Stimulated activated naive B cell treated with anti-CD40 and anti-IgM and Interleukin-4, amounts not matched to agents 10 μg/mL and 1 μg/mL and 100 μg/mL, for 72 hours (primary cell): ENCODE measurements around the gene PDAP1.
"Not testable (repeated sequence)": the region's sequence is repeated elsewhere in the genome, so short reads cannot be mapped to it uniquely, and the experiment has no call there.

ENCODE experiments used
- ATAC-seq, 2 donors: fragments of 150-1000 bp; cut with Tn5 transposase; replicated peaks; 2 replicates each; pipeline ENCODE4 v1.10.0; 2021; ENCODE audit warnings: moderate library complexity in 1 of 2
- DNase-seq: peaks from one replicate; pipeline ENCODE4 v3.0.0; 2021
- H3K27ac Mint-ChIP-seq: one replicate; pipeline ENCODE4 v1.8.0; 2022; ENCODE audit warnings: mild to moderate bottlenecking, mixed read lengths
- H3K27me3 Mint-ChIP-seq, 2 donors: one replicate each; pipeline ENCODE4 v1.8.0; 2022; ENCODE audit warnings: mixed read lengths in 2 of 2
- H3K36me3 Mint-ChIP-seq, 2 donors: one replicate each; pipeline ENCODE4 v1.8.0; 2022; ENCODE audit warnings: mixed read lengths in 2 of 2, mild to moderate bottlenecking in 1 of 2
- H3K4me1 Mint-ChIP-seq, 2 donors: one replicate each; pipeline ENCODE4 v1.8.0; 2022; ENCODE audit warnings: mixed read lengths in 2 of 2, mild to moderate bottlenecking in 1 of 2
- H3K4me3 Mint-ChIP-seq, 2 donors: one replicate each; pipeline ENCODE4 v1.8.0; 2022; ENCODE audit warnings: mild to moderate bottlenecking in 2 of 2, mixed read lengths in 2 of 2, moderate library complexity in 1 of 2
- H3K9me3 Mint-ChIP-seq, 2 donors: one replicate each; pipeline ENCODE4 v1.8.0; 2022; ENCODE audit warnings: mixed read lengths in 2 of 2, mild to moderate bottlenecking in 1 of 2

The PDAP1 gene

GRCh38 chr7:99418260-99418659 is 9.9 kb upstream of the PDAP1 start:
- Mint-ChIP-seq H3K9me3 (peaks cover 0 to 5% of the 10 kb centered on the region in 2 donors), H3K27ac (no peak overlapping the region), H3K4me3 (no peak overlapping the region), H3K36me3 (peaks cover 54 to 59% of the 10 kb centered on the region in 2 donors), H3K27me3 (no peaks in the 10 kb centered on the region), H3K4me1 (peaks cover 9 to 14% of the 10 kb centered on the region in 2 donors)
- no peak for ATAC-seq
- DNase-seq, result no peak

GRCh38 chr7:99415513-99416127 is 7.2 kb upstream of the PDAP1 start:
- not testable (repeated sequence) for DNase-seq, H3K27ac Mint-ChIP-seq, ATAC-seq, H3K9me3 Mint-ChIP-seq, H3K27me3 Mint-ChIP-seq, H3K4me3 Mint-ChIP-seq
- H3K36me3 Mint-ChIP-seq, result peaks cover 53 to 60% of the 10 kb centered on the region in 2 donors
- H3K4me1 Mint-ChIP-seq, result peaks cover 13 to 19% of the 10 kb centered on the region in 2 donors

GRCh38 chr7:99410635-99411034 is 2.2 kb upstream of the PDAP1 start:
- ATAC-seq (no peak), DNase-seq (no peak)
- Mint-ChIP-seq H3K4me1 (peaks cover 19 to 38% of the 10 kb centered on the region in 2 donors), H3K27me3 (no peaks in the 10 kb centered on the region), H3K36me3 (peaks cover 29 to 35% of the 10 kb centered on the region in 2 donors), H3K9me3 (peaks cover 0 to 5% of the 10 kb centered on the region in 2 donors), H3K27ac (peak overlapping the region; percentile 76), H3K4me3 (peak overlapping the region; percentile 93 to 94)

- no peak for DNase-seq
- Mint-ChIP-seq H3K4me3 (peak overlapping the region; percentile 93 to 94), H3K27ac (peak overlapping the region; percentile 43), H3K4me1 (peaks cover 17 to 38% of the 10 kb centered on the region in 2 donors), H3K36me3 (peaks cover 25 to 29% of the 10 kb centered on the region in 2 donors), H3K27me3 (no peaks in the 10 kb centered on the region), H3K9me3 (no peaks in the 10 kb centered on the region)
- no peak for ATAC-seq
Measured at GRCh38 chr7:99409806-99410205, 1.4 kb upstream of the PDAP1 start.

- H3K36me3 Mint-ChIP-seq, result peaks cover 27 to 28% of the 10 kb centered on the region in 2 donors
- DNase-seq (no peak), ATAC-seq (peak; percentile 22 to 26)
- H3K4me1 Mint-ChIP-seq, result peaks cover 20 to 42% of the 10 kb centered on the region in 2 donors
- H3K27ac Mint-ChIP-seq, result peak overlapping the region; percentile 100
- no peaks in the 10 kb centered on the region for H3K9me3 Mint-ChIP-seq
- H3K27me3 Mint-ChIP-seq, result no peaks in the 10 kb centered on the region
- H3K4me3 Mint-ChIP-seq, result peak overlapping the region; percentile 93 to 94
Measured at GRCh38 chr7:99409192-99409572, 785 bp upstream of the PDAP1 start.

- no peak for DNase-seq
- H3K27ac Mint-ChIP-seq, result peak overlapping the region; percentile 100
Measured at GRCh38 chr7:99407872-99408378, 472 bp downstream of the PDAP1 start.

GRCh38 chr7:99406557-99406956 is 1.8 kb downstream of the PDAP1 start:
- Mint-ChIP-seq H3K36me3 (peaks cover 37% of the 10 kb centered on the region in 2 donors), H3K4me1 (peaks cover 23 to 49% of the 10 kb centered on the region in 2 donors), H3K4me3 (peak overlapping the region; percentile 93 to 94), H3K9me3 (no peaks in the 10 kb centered on the region), H3K27me3 (no peaks in the 10 kb centered on the region), H3K27ac (peak overlapping the region; percentile 14)
- DNase-seq, result no peak
- no peak for ATAC-seq

More at GRCh38 chr7:99407872-99408378, 472 bp downstream of the PDAP1 start:
- Mint-ChIP-seq H3K4me3 (peak overlapping the region; percentile 93 to 94), H3K9me3 (no peaks in the 10 kb centered on the region), H3K36me3 (peaks cover 32 to 37% of the 10 kb centered on the region in 2 donors), H3K27me3 (no peaks in the 10 kb centered on the region), H3K4me1 (peaks cover 24 to 49% of the 10 kb centered on the region in 2 donors)
- peak; percentile 14 to 25 for ATAC-seq

- ATAC-seq (no peak), DNase-seq (no peak)
- Mint-ChIP-seq H3K27me3 (no peaks in the 10 kb centered on the region), H3K27ac (no peak overlapping the region), H3K36me3 (peaks cover 41 to 47% of the 10 kb centered on the region in 2 donors), H3K9me3 (no peaks in the 10 kb centered on the region), H3K4me3 (no peak overlapping the region), H3K4me1 (peaks cover 23 to 37% of the 10 kb centered on the region in 2 donors)
Measured at GRCh38 chr7:99404977-99405320, 3.4 kb downstream of the PDAP1 start.

GRCh38 chr7:99404235-99404976 is 4.0 kb downstream of the PDAP1 start:
- no peaks in the 10 kb centered on the region for H3K27me3 Mint-ChIP-seq
- no peaks in the 10 kb centered on the region for H3K9me3 Mint-ChIP-seq
- peaks cover 24 to 34% of the 10 kb centered on the region in 2 donors for H3K4me1 Mint-ChIP-seq
- H3K4me3 Mint-ChIP-seq, result no peak overlapping the region
- H3K27ac Mint-ChIP-seq, result peak overlapping the region; percentile 68
- ATAC-seq (no peak), DNase-seq (no peak)
- peaks cover 46% of the 10 kb centered on the region in 2 donors for H3K36me3 Mint-ChIP-seq

GRCh38 chr7:99403764-99404163 is 4.6 kb downstream of the PDAP1 start:
- H3K4me1 Mint-ChIP-seq, result peaks cover 26 to 38% of the 10 kb centered on the region in 2 donors
- no peak overlapping the region for H3K4me3 Mint-ChIP-seq
- peak overlapping the region; percentile 68 for H3K27ac Mint-ChIP-seq
- no peak for DNase-seq
- no peaks in the 10 kb centered on the region for H3K27me3 Mint-ChIP-seq
- ATAC-seq, result no peak
- H3K9me3 Mint-ChIP-seq, result no peaks in the 10 kb centered on the region
- H3K36me3 Mint-ChIP-seq, result peaks cover 44 to 49% of the 10 kb centered on the region in 2 donors

- H3K27me3 Mint-ChIP-seq, result no peaks in the 10 kb centered on the region
- no peaks in the 10 kb centered on the region for H3K9me3 Mint-ChIP-seq
- H3K27ac Mint-ChIP-seq, result no peak overlapping the region
- DNase-seq, result no peak
- H3K4me3 Mint-ChIP-seq, result no peak overlapping the region
- peaks cover 52 to 57% of the 10 kb centered on the region in 2 donors for H3K36me3 Mint-ChIP-seq
- no peak for ATAC-seq
- H3K4me1 Mint-ChIP-seq, result peaks cover 33 to 44% of the 10 kb centered on the region in 2 donors
Measured at GRCh38 chr7:99402854-99403253, 5.5 kb downstream of the PDAP1 start.

GRCh38 chr7:99399597-99399996 is 8.8 kb downstream of the PDAP1 start:
- ATAC-seq (peak in 1 of 2 donors; percentile 6), DNase-seq (no peak)
- H3K4me3 Mint-ChIP-seq, result no peak overlapping the region
- peaks cover 58 to 72% of the 10 kb centered on the region in 2 donors for H3K36me3 Mint-ChIP-seq
- no peaks in the 10 kb centered on the region for H3K27me3 Mint-ChIP-seq
- peaks cover 27 to 42% of the 10 kb centered on the region in 2 donors for H3K4me1 Mint-ChIP-seq
- H3K27ac Mint-ChIP-seq, result peak overlapping the region; percentile 80
- no peaks in the 10 kb centered on the region for H3K9me3 Mint-ChIP-seq

- H3K4me3 Mint-ChIP-seq, result peak overlapping the region; percentile 0 to 21
- ATAC-seq (peak; percentile 7 to 12), DNase-seq (no peak)
- H3K27ac Mint-ChIP-seq, result peak overlapping the region; percentile 80
- H3K27me3 Mint-ChIP-seq, result no peaks in the 10 kb centered on the region
- peaks cover 26 to 40% of the 10 kb centered on the region in 2 donors for H3K4me1 Mint-ChIP-seq
- H3K9me3 Mint-ChIP-seq, result no peaks in the 10 kb centered on the region
- peaks cover 54 to 74% of the 10 kb centered on the region in 2 donors for H3K36me3 Mint-ChIP-seq
Measured at GRCh38 chr7:99398891-99399445, 9.4 kb downstream of the PDAP1 start.

GRCh38 chr7:99397297-99397983 is 11.0 kb downstream of the PDAP1 start:
- Mint-ChIP-seq H3K9me3 (no peaks in the 10 kb centered on the region), H3K27me3 (no peaks in the 10 kb centered on the region), H3K27ac (peak overlapping the region; percentile 80), H3K36me3 (peaks cover 56 to 74% of the 10 kb centered on the region in 2 donors), H3K4me1 (peaks cover 33 to 51% of the 10 kb centered on the region in 2 donors), H3K4me3 (peak overlapping the region in 1 of 2 donors; percentile 23)
- ATAC-seq (peak in 1 of 2 donors; percentile 3), DNase-seq (no peak)
